ENCODE measurements around the gene RTKN2.

The RTKN2 gene

GRCh38 chr10:62186999-62187675 is 81.5 kb downstream of the RTKN2 start:
- Histone ChIP-seq H3K9me3 (ENCODE audit: insufficient read depth, low read depth, low read length) (no peaks in the 10 kb centered on the region), H3K4me1 (ENCODE audit: insufficient read depth, low read length, poor library complexity, severe bottlenecking) (peaks cover 53% of the 10 kb centered on the region), H3K9ac (ENCODE audit: low read depth, low read length, poor library complexity, severe bottlenecking) (no peak overlapping the region), H3K4me3 (ENCODE audit: low read length, poor library complexity, severe bottlenecking) (no peak overlapping the region), H3K79me2 (ENCODE audit: insufficient read depth, low read length) (no peaks in the 10 kb centered on the region), H3K27me3 (ENCODE audit: insufficient read depth, low read length, poor library complexity, severe bottlenecking) (no peaks in the 10 kb centered on the region), H3K4me2 (ENCODE audit: low read depth, low read length, poor library complexity, severe bottlenecking) (no peak overlapping the region), H3K36me3 (ENCODE audit: insufficient read depth, low read length) (no peaks in the 10 kb centered on the region), H3F3A (ENCODE audit: low read depth) (peaks cover 16% of the 10 kb centered on the region), H4K20me1 (ENCODE audit: insufficient read depth, low read length, poor library complexity, severe bottlenecking) (no peaks in the 10 kb centered on the region), H2AFZ (ENCODE audit: low read length) (no peak overlapping the region), H3K9me2 (replicated peaks; ENCODE audit: low read depth, low read length) (no peaks in the 10 kb centered on the region)
- no peak for TF ChIP-seq CTCF (conservative IDR thresholded peaks at IDR 0.05; ENCODE audit: low read length)
- no peak for TF ChIP-seq EZH2phosphoT487 (IDR thresholded peaks at IDR 0.05; ENCODE audit: borderline replicate concordance)

DNA sequence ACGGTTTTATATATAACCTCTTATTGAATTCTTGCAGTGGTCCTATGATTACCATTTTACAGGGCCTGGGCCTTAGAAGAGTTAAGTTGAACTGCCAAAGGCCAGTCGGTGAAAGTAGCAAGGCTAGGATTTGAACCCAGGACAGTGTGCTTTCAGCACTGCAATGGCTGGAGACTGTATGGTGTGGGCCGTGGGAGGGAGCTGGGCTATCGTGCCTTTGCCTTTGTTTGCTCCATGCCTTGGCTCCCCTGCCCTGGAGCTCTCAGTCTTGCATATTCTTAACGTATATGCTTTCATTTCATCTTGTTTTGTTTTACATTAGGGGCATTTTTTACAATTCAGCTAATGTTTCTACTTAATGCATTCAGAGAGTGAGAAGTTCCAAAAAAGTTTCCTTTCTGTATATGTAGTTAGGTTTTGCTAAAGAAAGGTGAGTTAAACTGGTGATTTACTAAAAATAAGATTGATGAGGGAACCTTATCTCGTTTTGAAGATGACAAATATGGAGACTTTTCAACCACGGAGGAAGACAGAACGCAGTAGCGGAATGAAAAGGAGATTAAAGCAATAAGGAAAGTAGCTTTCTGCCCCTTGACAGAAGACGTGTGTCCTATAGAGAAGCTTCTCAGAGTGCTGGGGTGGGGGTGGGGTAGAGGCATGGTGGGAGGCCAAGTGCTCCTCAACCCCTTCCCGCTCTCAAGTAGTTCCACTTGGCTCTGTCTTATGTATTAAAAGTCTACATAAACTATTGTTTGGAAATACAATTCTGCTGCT is 82.5 kb downstream of the RTKN2 start:
- Histone ChIP-seq H3K79me2 (ENCODE audit: insufficient read depth, low read length) (no peaks in the 10 kb centered on the region), H3K9me2 (replicated peaks; ENCODE audit: low read depth, low read length) (no peaks in the 10 kb centered on the region), H3K9ac (ENCODE audit: low read depth, low read length, poor library complexity, severe bottlenecking) (no peak overlapping the region), H3F3A (ENCODE audit: low read depth) (peaks cover 16% of the 10 kb centered on the region), H3K4me1 (ENCODE audit: insufficient read depth, low read length, poor library complexity, severe bottlenecking) (peaks cover 59% of the 10 kb centered on the region), H3K36me3 (ENCODE audit: insufficient read depth, low read length) (no peaks in the 10 kb centered on the region), H3K4me3 (ENCODE audit: low read length, poor library complexity, severe bottlenecking) (no peak overlapping the region), H2AFZ (ENCODE audit: low read length) (no peak overlapping the region), H3K9me3 (ENCODE audit: insufficient read depth, low read depth, low read length) (no peaks in the 10 kb centered on the region), H3K27me3 (ENCODE audit: insufficient read depth, low read length, poor library complexity, severe bottlenecking) (no peaks in the 10 kb centered on the region), H4K20me1 (ENCODE audit: insufficient read depth, low read length, poor library complexity, severe bottlenecking) (no peaks in the 10 kb centered on the region), H3K4me2 (ENCODE audit: low read depth, low read length, poor library complexity, severe bottlenecking) (peak overlapping the region; percentile 24)
- TF ChIP-seq CTCF (conservative IDR thresholded peaks at IDR 0.05; ENCODE audit: low read length) (no peak), EZH2phosphoT487 (IDR thresholded peaks at IDR 0.05; ENCODE audit: borderline replicate concordance) (no peak)

GRCh38 chr10:62183857-62184795 is 84.5 kb downstream of the RTKN2 start:
- H2AFZ ChIP-seq (ENCODE audit: low read length) = no peak overlapping the region
- H3K9me3 ChIP-seq (ENCODE audit: insufficient read depth, low read depth, low read length) = no peaks in the 10 kb centered on the region
- TF ChIP-seq EZH2phosphoT487 (IDR thresholded peaks at IDR 0.05; ENCODE audit: borderline replicate concordance) (no peak), CTCF (conservative IDR thresholded peaks at IDR 0.05; ENCODE audit: low read length) (no peak)
- H3K27me3 ChIP-seq (ENCODE audit: insufficient read depth, low read length, poor library complexity, severe bottlenecking) = no peaks in the 10 kb centered on the region
- no peaks in the 10 kb centered on the region for H4K20me1 ChIP-seq (ENCODE audit: insufficient read depth, low read length, poor library complexity, severe bottlenecking)
- no peaks in the 10 kb centered on the region for H3K79me2 ChIP-seq (ENCODE audit: insufficient read depth, low read length)
- peaks cover 16% of the 10 kb centered on the region for H3F3A ChIP-seq (ENCODE audit: low read depth)
- H3K4me3 ChIP-seq (ENCODE audit: low read length, poor library complexity, severe bottlenecking) = peak overlapping the region; percentile 19
- no peaks in the 10 kb centered on the region for H3K36me3 ChIP-seq (ENCODE audit: insufficient read depth, low read length)
- peak overlapping the region; percentile 17 for H3K4me2 ChIP-seq (ENCODE audit: low read depth, low read length, poor library complexity, severe bottlenecking)
- peak overlapping the region; percentile 13 for H3K9ac ChIP-seq (ENCODE audit: low read depth, low read length, poor library complexity, severe bottlenecking)
- H3K9me2 ChIP-seq (replicated peaks; ENCODE audit: low read depth, low read length) = no peaks in the 10 kb centered on the region
- H3K4me1 ChIP-seq (ENCODE audit: insufficient read depth, low read length, poor library complexity, severe bottlenecking) = peaks cover 59% of the 10 kb centered on the region

All from Loucy (cell line).